Nephron progenitor cell (in vitro differentiated cells): ENCODE data around the gene DYRK1B.

Experiments
- DNase-seq: peaks from one replicate; pipeline ENCODE4 v3.0.0; 2021
- H3K27ac Mint-ChIP-seq: 2 replicates; pipeline ENCODE4 v1.8.0; 2021; ENCODE audit warnings: mild to moderate bottlenecking, moderate library complexity, mixed read lengths
- H3K27me3 Mint-ChIP-seq: 2 replicates; pipeline ENCODE4 v1.8.0; 2021; ENCODE audit warnings: mild to moderate bottlenecking, low read depth, mixed read lengths; ENCODE audit not compliant: poor library complexity
- H3K36me3 Mint-ChIP-seq: 2 replicates; pipeline ENCODE4 v1.8.0; 2021; ENCODE audit warnings: low read depth, mixed read lengths
- H3K4me1 Mint-ChIP-seq: 2 replicates; pipeline ENCODE4 v1.8.0; 2021; ENCODE audit warnings: mixed read lengths
- H3K4me3 Mint-ChIP-seq: 2 replicates; pipeline ENCODE4 v1.8.0; 2021; ENCODE audit warnings: mild to moderate bottlenecking, moderate library complexity, mixed read lengths
- H3K9me3 Mint-ChIP-seq: 2 replicates; pipeline ENCODE4 v1.8.0; 2021; ENCODE audit warnings: mild to moderate bottlenecking, moderate library complexity, mixed read lengths
- TF ChIP-seq, protein P1 (sequence below): fragments of 200-600 bp; sonication (generic); IDR thresholded peaks from 2 replicates; pipeline ENCODE4 v1.5.0; 2021; ENCODE audit warnings: antibody characterized with exemption

The DYRK1B gene

DNA sequence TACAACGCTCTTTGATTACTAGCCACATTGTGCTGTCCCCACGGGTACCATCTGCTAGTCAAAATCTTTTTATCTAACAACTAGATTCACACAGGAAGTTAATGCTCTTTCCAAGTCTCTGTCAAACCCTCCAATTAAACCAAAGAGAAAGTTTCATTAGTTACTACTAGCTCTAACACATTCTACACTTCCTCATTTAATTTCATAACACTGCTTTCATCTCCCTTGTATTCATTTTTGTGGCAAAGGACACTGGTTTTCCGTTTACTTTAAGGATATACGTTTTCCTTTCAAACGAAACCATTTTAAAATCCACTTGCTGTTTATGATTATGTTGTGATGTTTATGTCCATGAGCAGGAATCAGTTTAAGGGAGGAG is 5.3 kb downstream of the DYRK1B start:
- H3K27me3 Mint-ChIP-seq = no peaks in the 10 kb centered on the region
- no peak overlapping the region for H3K27ac Mint-ChIP-seq
- no peak overlapping the region for H3K4me3 Mint-ChIP-seq
- peaks cover 52% of the 10 kb centered on the region for H3K36me3 Mint-ChIP-seq
- H3K4me1 Mint-ChIP-seq = peaks cover 32% of the 10 kb centered on the region
- DNase-seq = no peak
- TF ChIP-seq, protein P1, sequence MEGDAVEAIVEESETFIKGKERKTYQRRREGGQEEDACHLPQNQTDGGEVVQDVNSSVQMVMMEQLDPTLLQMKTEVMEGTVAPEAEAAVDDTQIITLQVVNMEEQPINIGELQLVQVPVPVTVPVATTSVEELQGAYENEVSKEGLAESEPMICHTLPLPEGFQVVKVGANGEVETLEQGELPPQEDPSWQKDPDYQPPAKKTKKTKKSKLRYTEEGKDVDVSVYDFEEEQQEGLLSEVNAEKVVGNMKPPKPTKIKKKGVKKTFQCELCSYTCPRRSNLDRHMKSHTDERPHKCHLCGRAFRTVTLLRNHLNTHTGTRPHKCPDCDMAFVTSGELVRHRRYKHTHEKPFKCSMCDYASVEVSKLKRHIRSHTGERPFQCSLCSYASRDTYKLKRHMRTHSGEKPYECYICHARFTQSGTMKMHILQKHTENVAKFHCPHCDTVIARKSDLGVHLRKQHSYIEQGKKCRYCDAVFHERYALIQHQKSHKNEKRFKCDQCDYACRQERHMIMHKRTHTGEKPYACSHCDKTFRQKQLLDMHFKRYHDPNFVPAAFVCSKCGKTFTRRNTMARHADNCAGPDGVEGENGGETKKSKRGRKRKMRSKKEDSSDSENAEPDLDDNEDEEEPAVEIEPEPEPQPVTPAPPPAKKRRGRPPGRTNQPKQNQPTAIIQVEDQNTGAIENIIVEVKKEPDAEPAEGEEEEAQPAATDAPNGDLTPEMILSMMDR = no peak
- no peaks in the 10 kb centered on the region for H3K9me3 Mint-ChIP-seq

DNA sequence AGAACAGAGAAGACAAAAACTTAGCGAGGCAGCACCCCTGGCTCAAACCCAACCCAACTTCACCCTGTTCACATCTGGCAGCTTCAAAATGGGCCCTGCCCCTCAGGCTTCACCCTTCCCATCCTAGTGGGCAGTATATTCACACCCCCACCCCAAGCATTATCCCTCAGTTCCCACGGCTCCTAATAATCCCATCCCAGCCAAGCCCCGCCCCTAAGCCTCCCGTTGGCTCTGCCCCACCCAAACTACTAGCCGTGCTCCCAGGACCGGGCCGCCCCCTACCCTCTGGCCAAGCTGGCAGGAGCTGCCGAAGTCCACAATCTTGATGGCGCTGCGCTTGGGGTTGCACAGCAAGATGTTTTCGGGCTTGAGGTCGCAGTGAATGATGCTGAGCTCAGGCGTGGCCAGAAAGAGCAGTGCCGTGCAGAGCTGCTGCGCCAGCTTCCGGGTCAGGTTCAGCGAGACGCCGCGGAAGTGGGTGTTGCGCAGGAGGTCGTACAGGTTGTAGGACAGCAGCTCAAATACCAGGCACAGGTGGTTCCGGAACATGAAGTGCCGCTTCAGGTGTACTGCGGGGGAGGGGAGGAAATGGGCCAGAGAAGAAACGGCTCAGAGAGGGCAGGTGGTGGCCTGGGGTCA is 5.8 kb downstream of the DYRK1B start:
- Mint-ChIP-seq H3K4me3 (no peak overlapping the region), H3K9me3 (no peaks in the 10 kb centered on the region), H3K4me1 (peaks cover 32% of the 10 kb centered on the region), H3K36me3 (peaks cover 52% of the 10 kb centered on the region), H3K27ac (peak overlapping the region; percentile 53), H3K27me3 (no peaks in the 10 kb centered on the region)
- no peak for DNase-seq
- TF ChIP-seq, protein P1 = no peak

DNA sequence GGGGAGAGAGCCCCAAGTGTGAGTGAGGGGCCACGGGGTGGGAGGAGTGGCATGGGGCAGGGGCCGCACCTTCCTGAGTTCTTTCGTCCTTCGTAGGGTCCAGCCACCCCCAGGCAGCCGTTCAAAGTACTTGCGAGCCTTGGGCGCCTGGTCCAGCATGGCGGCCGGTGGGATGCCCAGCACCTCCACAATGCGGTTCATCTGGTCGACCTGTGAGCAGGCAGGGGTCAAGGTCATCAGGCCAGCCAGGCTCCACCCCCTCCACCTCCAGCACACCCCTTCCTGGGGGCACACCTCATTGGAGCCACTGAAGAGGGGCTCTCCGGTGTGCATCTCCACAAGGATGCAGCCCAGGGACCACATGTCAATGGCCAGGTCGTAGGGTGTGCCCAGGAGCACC is 6.7 kb downstream of the DYRK1B start:
- no peak for DNase-seq
- H3K27me3 Mint-ChIP-seq = no peaks in the 10 kb centered on the region
- H3K27ac Mint-ChIP-seq = no peak overlapping the region
- H3K9me3 Mint-ChIP-seq = no peaks in the 10 kb centered on the region
- TF ChIP-seq, protein P1 = no peak
- peaks cover 23% of the 10 kb centered on the region for H3K4me1 Mint-ChIP-seq
- H3K4me3 Mint-ChIP-seq = no peak overlapping the region
- H3K36me3 Mint-ChIP-seq = peaks cover 44% of the 10 kb centered on the region

DNA sequence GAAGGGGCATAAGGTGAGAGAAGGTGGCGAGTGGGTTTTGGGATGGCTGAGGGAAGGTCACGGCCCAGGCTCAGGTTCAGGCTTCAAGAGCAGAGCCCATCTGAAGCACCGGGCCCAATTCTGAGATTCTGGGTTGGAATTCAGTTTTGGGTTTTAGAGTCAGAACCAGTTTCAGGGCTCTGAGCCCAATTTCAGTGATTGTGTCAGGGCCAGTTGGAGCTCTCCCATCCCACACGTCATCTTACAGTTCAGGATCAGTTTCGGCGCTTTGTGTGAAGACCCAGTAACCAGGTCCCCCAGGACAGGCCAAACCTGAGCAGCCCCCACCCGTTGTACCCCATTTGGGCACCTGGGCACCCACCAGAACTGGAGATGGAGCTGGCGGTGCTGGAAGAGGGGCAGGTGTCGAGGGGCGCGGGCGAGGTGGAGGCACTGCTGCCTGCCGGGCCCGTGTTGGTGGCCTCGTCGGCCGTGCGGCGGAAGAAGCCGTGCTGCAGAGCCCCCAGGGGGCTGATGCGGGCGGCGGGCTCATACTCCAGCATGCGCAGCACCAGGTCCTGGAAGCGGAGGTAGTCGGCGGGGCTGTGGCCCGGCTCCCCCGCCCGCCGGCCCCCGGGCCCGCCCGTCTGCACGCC is 7.5 kb downstream of the DYRK1B start:
- no peak for DNase-seq
- peak overlapping the region; percentile 18 for H3K27ac Mint-ChIP-seq
- H3K9me3 Mint-ChIP-seq = no peaks in the 10 kb centered on the region
- peaks cover 39% of the 10 kb centered on the region for H3K36me3 Mint-ChIP-seq
- H3K27me3 Mint-ChIP-seq = no peaks in the 10 kb centered on the region
- peaks cover 15% of the 10 kb centered on the region for H3K4me1 Mint-ChIP-seq
- no peak overlapping the region for H3K4me3 Mint-ChIP-seq
- TF ChIP-seq, protein P1 = no peak

DNA sequence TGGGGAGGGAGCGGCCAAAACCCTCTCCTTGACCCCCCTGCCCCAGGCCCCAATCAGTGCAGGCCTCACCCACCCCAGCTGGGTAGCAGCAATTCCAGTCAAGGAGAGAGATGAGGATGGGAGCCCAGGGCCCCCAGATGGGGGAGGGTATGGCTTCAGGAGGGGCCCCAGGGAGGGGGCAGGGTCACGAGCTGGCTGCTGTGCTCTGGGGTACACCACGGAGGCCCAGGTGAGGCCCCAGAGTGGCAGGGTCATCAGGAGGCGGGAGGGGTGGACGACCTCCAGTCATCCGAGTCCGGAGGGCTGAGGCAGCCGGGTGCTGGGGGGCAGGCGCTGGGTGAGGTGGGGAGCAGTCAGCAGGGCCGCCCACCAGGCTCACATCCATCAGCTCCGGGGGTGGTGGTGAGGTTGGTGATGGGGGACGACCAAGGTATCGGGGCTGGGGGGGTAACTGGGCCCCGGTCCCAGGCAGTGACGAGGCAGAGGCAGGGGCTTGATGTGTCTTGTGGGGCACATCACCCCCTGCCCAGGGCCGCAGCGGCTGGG is 8.4 kb downstream of the DYRK1B start:
- H3K4me1 Mint-ChIP-seq = peaks cover 7% of the 10 kb centered on the region
- peaks cover 31% of the 10 kb centered on the region for H3K36me3 Mint-ChIP-seq
- H3K27ac Mint-ChIP-seq = no peak overlapping the region
- H3K27me3 Mint-ChIP-seq = no peaks in the 10 kb centered on the region
- TF ChIP-seq, protein P1 = no peak
- no peak overlapping the region for H3K4me3 Mint-ChIP-seq
- no peaks in the 10 kb centered on the region for H3K9me3 Mint-ChIP-seq
- DNase-seq = no peak

DNA sequence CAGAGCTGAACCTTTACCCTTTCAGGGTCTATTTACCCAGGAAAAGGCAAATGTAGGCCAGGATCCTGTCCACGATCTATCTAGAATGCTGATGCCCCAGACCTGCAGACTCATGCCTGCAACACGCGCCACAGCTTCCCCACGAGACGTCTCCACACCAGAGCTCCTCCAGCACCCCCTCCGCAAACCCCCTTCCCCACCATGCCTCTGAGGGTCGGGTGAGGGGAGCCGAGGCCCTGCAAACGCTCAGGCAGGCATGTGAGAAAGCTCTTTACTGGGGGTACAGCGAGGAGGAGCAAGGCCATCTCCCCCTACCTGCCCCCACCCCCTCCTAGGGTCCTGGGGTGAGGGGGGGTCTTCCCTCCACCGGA is 8.9 kb downstream of the DYRK1B start:
- TF ChIP-seq, protein P1 = no peak
- H3K4me3 Mint-ChIP-seq = no peak overlapping the region
- H3K27me3 Mint-ChIP-seq = no peaks in the 10 kb centered on the region
- peaks cover 7% of the 10 kb centered on the region for H3K4me1 Mint-ChIP-seq
- no peaks in the 10 kb centered on the region for H3K9me3 Mint-ChIP-seq
- no peak for DNase-seq
- peaks cover 25% of the 10 kb centered on the region for H3K36me3 Mint-ChIP-seq
- H3K27ac Mint-ChIP-seq = peak overlapping the region; percentile 95
